Right atrium auricular region (tissue), 2 donors: ENCODE measurements around the gene KHSRP. TPM values are rescaled to one million over a fixed set of nuclear protein-coding genes. Genes with fewer than 3 reads are reported as not detected.

Source experiments
- DNase-seq: peaks from one replicate; pipeline ENCODE4 v3.0.0-alpha.2; 2019; ENCODE audit warnings: low spot score
- H3K27ac ChIP-seq, 2 donors: fragments of 200-600 bp; sonication (generic); 1 replicate in 1 of 2; 2 replicates in 1 of 2; pipeline ENCODE4 v1.5.1; 2016 to 2019
- H3K27me3 ChIP-seq, 2 donors: fragments of 200-600 bp; sonication (generic); one replicate each; pipeline versions ENCODE4 v1.5.1 to v1.6.0; 2017 to 2019
- H3K36me3 ChIP-seq: fragments of 200-600 bp; sonication (generic); one replicate; pipeline ENCODE4 v1.5.1; 2016
- H3K4me1 ChIP-seq, 2 donors: fragments of 200-600 bp; sonication (generic); one replicate each; pipeline versions ENCODE4 v1.5.1 to v1.6.0; 2017 to 2019
- H3K4me3 ChIP-seq, 2 donors: fragments of 200-600 bp; sonication (generic); 1 replicate in 1 of 2; 2 replicates in 1 of 2; pipeline ENCODE4 v1.5.1; 2017 to 2019; ENCODE audit warnings: mild to moderate bottlenecking in 1 of 2, moderate library complexity in 1 of 2
- H3K9me3 ChIP-seq, 2 donors: fragments of 200-600 bp; sonication (generic); one replicate each; pipeline ENCODE4 v1.5.1; 2019
- total RNA-seq, 2 donors: library from RNA; depleted of rRNA; stranded (reverse); fragments of >200 nt; gene quantifications; one replicate each; pipeline ENCODE4 v1.1.0, GENCODE V29; 2016
- TF ChIP-seq, protein P1 (sequence below), 2 donors: fragments of 200-600 bp; sonication (generic); IDR thresholded peaks; one replicate each; pipeline ENCODE4 v1.5.1; 2019; ENCODE audit warnings: antibody characterized with exemption in 2 of 2

KHSRP gene
- total RNA-seq, 2 donors from 2014 or later = 55.3 to 95.7 TPM

- peaks cover 74% of the 10 kb centered on the region for H3K36me3 ChIP-seq
- H3K4me1 ChIP-seq = no peaks in the 10 kb centered on the region
- no peak for DNase-seq
- no peak overlapping the region for H3K27ac ChIP-seq
- no peaks in the 10 kb centered on the region for H3K9me3 ChIP-seq
- H3K4me3 ChIP-seq = no peak overlapping the region
- H3K27me3 ChIP-seq = no peaks in the 10 kb centered on the region
- TF ChIP-seq, protein P1, sequence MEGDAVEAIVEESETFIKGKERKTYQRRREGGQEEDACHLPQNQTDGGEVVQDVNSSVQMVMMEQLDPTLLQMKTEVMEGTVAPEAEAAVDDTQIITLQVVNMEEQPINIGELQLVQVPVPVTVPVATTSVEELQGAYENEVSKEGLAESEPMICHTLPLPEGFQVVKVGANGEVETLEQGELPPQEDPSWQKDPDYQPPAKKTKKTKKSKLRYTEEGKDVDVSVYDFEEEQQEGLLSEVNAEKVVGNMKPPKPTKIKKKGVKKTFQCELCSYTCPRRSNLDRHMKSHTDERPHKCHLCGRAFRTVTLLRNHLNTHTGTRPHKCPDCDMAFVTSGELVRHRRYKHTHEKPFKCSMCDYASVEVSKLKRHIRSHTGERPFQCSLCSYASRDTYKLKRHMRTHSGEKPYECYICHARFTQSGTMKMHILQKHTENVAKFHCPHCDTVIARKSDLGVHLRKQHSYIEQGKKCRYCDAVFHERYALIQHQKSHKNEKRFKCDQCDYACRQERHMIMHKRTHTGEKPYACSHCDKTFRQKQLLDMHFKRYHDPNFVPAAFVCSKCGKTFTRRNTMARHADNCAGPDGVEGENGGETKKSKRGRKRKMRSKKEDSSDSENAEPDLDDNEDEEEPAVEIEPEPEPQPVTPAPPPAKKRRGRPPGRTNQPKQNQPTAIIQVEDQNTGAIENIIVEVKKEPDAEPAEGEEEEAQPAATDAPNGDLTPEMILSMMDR (IDR thresholded peaks at IDR 0.05) = no peak
Measured at GRCh38 chr19:6383188-6383587, 41.4 kb downstream of the KHSRP start.

DNA sequence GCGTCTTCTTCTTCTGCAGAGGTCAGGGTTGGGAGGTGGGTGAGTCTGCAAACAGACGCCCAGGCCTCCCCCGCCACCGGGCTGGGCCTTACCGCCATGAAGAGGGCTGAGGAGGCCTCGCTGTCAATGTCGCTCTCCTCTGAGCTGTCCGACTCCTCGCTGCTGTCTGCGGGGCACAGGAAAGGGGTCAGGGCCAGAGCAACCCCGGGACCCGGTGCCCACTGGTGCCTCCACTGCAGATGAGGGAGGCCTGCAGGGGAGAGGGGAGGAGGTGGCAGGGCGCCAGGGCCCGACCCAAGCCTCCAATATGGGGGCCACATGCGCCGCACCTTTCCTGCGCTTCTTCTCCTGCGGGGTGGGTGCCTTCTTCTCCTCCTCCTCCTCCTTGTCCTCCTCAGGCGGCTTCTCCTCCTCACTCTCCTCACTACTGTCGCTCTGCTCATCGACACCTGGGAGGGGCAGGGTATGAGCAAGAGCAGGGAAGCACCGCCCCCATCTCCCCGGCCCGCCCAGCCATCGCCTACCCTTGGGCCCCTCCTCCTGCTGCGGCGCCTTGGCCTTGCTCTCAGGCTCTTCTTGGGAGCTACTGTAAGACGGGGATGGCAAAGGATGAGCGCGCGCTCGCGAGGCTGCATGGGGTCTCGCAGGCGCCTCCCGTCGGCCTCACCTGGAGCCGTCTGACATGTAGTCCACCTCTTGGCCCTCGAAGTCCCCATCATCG lies 43.4 kb downstream of the KHSRP start:
- no peaks in the 10 kb centered on the region for H3K27me3 ChIP-seq
- no peak for DNase-seq
- no peaks in the 10 kb centered on the region for H3K4me1 ChIP-seq
- no peaks in the 10 kb centered on the region for H3K9me3 ChIP-seq
- TF ChIP-seq, protein P1 (IDR thresholded peaks at IDR 0.05) = no peak
- peaks cover 56% of the 10 kb centered on the region for H3K36me3 ChIP-seq
- no peak overlapping the region for H3K4me3 ChIP-seq
- H3K27ac ChIP-seq = no peak overlapping the region

- TF ChIP-seq, protein P1 (IDR thresholded peaks at IDR 0.05) = no peak
- H3K27ac ChIP-seq = no peak overlapping the region
- no peaks in the 10 kb centered on the region for H3K4me1 ChIP-seq
- no peak overlapping the region for H3K4me3 ChIP-seq
- DNase-seq = no peak
- H3K9me3 ChIP-seq = no peaks in the 10 kb centered on the region
- H3K27me3 ChIP-seq = no peaks in the 10 kb centered on the region
- peaks cover 48% of the 10 kb centered on the region for H3K36me3 ChIP-seq
Measured at GRCh38 chr19:6379744-6380143, 44.9 kb downstream of the KHSRP start.

- no peaks in the 10 kb centered on the region for H3K27me3 ChIP-seq
- H3K9me3 ChIP-seq = no peaks in the 10 kb centered on the region
- no peak for DNase-seq
- TF ChIP-seq, protein P1 (IDR thresholded peaks at IDR 0.05) = no peak
- no peak overlapping the region for H3K4me3 ChIP-seq
- peaks cover 44% of the 10 kb centered on the region for H3K36me3 ChIP-seq
- H3K4me1 ChIP-seq = peaks cover 0 to 8% of the 10 kb centered on the region in 2 donors
- no peak overlapping the region for H3K27ac ChIP-seq
Measured at GRCh38 chr19:6378486-6378885, 46.1 kb downstream of the KHSRP start.

- H3K4me1 ChIP-seq = peaks cover 0 to 9% of the 10 kb centered on the region in 2 donors
- no peaks in the 10 kb centered on the region for H3K9me3 ChIP-seq
- TF ChIP-seq, protein P1 (IDR thresholded peaks at IDR 0.05) = no peak
- DNase-seq = no peak
- H3K4me3 ChIP-seq = no peak overlapping the region
- H3K27ac ChIP-seq = no peak overlapping the region
- H3K36me3 ChIP-seq = peaks cover 40% of the 10 kb centered on the region
- no peaks in the 10 kb centered on the region for H3K27me3 ChIP-seq
Measured at GRCh38 chr19:6378041-6378440, 46.6 kb downstream of the KHSRP start.
